Hepatocyte (in vitro differentiated cells): ENCODE measurements around the gene CALHM1.

Source experiments
- EZH2 ChIP-seq: fragments of 200-600 bp; sonication (generic); IDR thresholded peaks from 2 replicates; pipeline ENCODE4 v1.6.1; 2016; ENCODE audit warnings: antibody characterized with exemption, mild to moderate bottlenecking, borderline replicate concordance
- EZH2phosphoT487 ChIP-seq: fragments of 200-600 bp; sonication (generic); IDR thresholded peaks from one replicate; pipeline ENCODE4 v1.6.1; 2018; ENCODE audit warnings: antibody characterized with exemption, mild to moderate bottlenecking, low read depth, moderate library complexity; ENCODE audit not compliant: unreplicated experiment, severe bottlenecking
- TF ChIP-seq, protein P1 (sequence below): fragments of 200-600 bp; sonication (generic); IDR thresholded peaks from 2 replicates; pipeline ENCODE4 v1.5.1; 2016; ENCODE audit warnings: antibody characterized with exemption, mild to moderate bottlenecking; ENCODE audit not compliant: poor library complexity

DNA sequence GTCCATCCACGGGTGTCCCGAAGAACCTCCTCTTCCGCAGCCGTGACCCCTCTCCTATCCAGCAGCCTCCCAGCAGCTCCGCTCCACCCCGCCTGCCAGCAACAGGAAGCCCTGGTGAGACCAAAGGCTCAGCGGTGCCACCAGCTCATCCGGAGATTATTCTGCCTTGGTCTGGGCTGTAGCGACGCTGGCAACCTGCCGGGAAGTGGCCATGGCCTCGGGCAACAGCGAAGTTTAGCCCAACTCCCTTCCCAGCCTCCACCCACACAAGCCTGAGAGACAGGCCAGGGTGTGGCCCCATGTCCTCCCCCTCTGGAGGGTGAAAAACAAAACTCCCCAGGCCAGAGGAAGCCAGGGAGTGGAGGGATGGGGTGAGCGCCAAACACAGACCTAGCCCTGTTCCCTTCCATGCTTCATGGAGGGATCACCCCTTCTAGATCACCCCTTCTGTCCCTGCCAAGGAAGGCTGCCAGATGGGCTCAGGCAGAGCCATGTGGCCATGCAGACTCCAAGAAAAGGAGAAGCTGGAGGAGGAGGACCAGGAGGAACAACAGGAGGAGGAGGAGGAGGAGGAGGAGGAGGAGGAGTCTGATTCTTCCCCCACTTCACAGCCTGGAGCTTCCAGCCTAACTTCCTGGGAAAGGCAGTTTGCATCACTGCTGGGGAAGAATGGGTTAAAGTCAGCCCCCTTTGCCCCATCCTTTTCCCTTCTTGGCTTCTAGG is 7.4 kb downstream of the CALHM1 start:
- TF ChIP-seq, protein P1, sequence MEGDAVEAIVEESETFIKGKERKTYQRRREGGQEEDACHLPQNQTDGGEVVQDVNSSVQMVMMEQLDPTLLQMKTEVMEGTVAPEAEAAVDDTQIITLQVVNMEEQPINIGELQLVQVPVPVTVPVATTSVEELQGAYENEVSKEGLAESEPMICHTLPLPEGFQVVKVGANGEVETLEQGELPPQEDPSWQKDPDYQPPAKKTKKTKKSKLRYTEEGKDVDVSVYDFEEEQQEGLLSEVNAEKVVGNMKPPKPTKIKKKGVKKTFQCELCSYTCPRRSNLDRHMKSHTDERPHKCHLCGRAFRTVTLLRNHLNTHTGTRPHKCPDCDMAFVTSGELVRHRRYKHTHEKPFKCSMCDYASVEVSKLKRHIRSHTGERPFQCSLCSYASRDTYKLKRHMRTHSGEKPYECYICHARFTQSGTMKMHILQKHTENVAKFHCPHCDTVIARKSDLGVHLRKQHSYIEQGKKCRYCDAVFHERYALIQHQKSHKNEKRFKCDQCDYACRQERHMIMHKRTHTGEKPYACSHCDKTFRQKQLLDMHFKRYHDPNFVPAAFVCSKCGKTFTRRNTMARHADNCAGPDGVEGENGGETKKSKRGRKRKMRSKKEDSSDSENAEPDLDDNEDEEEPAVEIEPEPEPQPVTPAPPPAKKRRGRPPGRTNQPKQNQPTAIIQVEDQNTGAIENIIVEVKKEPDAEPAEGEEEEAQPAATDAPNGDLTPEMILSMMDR: no peak
- TF ChIP-seq EZH2 (no peak), EZH2phosphoT487 (no peak)
